Measurements from ENCODE around the gene ALK. TPM values are rescaled to one million over a fixed set of nuclear protein-coding genes. Genes with fewer than 3 reads are reported as not detected.

Gene ALK
- total RNA-seq, 4 donors from 2014 or later, result 0.66 TPM; not detected in 3

- DNase-seq (ENCODE audit: low spot score in 2 of 2), result no peak
- no peak overlapping the region for H3K4me3 ChIP-seq (ENCODE audit: low read depth, poor library complexity, severe bottlenecking)
- WGBS, 2 donors, result 92 to 93% methylated on average over 2 of the region's 2 CpGs
- intact Hi-C loops (cut with DNase I; ENCODE audit: low total_unique reads), result no loop called here
- TF ChIP-seq POLR2A (IDR thresholded peaks at IDR 0.05), result no peak
- no peak for TF ChIP-seq CTCF (IDR thresholded peaks at IDR 0.05)
Observed at GRCh38 chr2:29397039-29397438, 524.3 kb downstream of the ALK start.

GRCh38 chr2:29394981-29395350 lies 526.4 kb downstream of the ALK start:
- WGBS, 2 donors, result 64 to 69% methylated on average over 2 of the region's 2 CpGs
- no peak overlapping the region for H3K4me3 ChIP-seq (ENCODE audit: low read depth, poor library complexity, severe bottlenecking)
- intact Hi-C loops (cut with DNase I; ENCODE audit: low total_unique reads), result no loop called here
- TF ChIP-seq POLR2A (IDR thresholded peaks at IDR 0.05) (no peak), CTCF (IDR thresholded peaks at IDR 0.05) (no peak)
- no peak for DNase-seq (ENCODE audit: low spot score in 2 of 2)

GRCh38 chr2:29394311-29394980 lies 526.9 kb downstream of the ALK start:
- TF ChIP-seq CTCF (IDR thresholded peaks at IDR 0.05) (no peak), POLR2A (IDR thresholded peaks at IDR 0.05) (no peak)

GRCh38 chr2:29393676-29394075 lies 527.7 kb downstream of the ALK start:
- intact Hi-C loops (cut with DNase I; ENCODE audit: low total_unique reads), result no loop called here
- WGBS, 2 donors, result 40 to 66% methylated on average over 1 of the region's 1 CpG
- H3K4me3 ChIP-seq (ENCODE audit: low read depth, poor library complexity, severe bottlenecking), result no peak overlapping the region
- DNase-seq (ENCODE audit: low spot score in 2 of 2), result no peak
- TF ChIP-seq POLR2A (IDR thresholded peaks at IDR 0.05), result no peak
- no peak for TF ChIP-seq CTCF (IDR thresholded peaks at IDR 0.05)

More at GRCh38 chr2:29394311-29394980, 526.9 kb downstream of the ALK start:
- H3K4me3 ChIP-seq (ENCODE audit: low read depth, poor library complexity, severe bottlenecking), result no peak overlapping the region
- no peak for DNase-seq (ENCODE audit: low spot score in 2 of 2)
- intact Hi-C loops (cut with DNase I; ENCODE audit: low total_unique reads), result no loop called here
- WGBS, 2 donors, result 35 to 38% methylated on average over 1 of the region's 1 CpG

GRCh38 chr2:29392774-29393173 lies 528.6 kb downstream of the ALK start:
- no peak for TF ChIP-seq POLR2A (IDR thresholded peaks at IDR 0.05)
- no peak for TF ChIP-seq CTCF (IDR thresholded peaks at IDR 0.05)
- no peak for DNase-seq (ENCODE audit: low spot score in 2 of 2)
- WGBS, 2 donors, result 87 to 93% methylated on average over 2 of the region's 2 CpGs
- intact Hi-C loops (cut with DNase I; ENCODE audit: low total_unique reads), result no loop called here
- no peak overlapping the region for H3K4me3 ChIP-seq (ENCODE audit: low read depth, poor library complexity, severe bottlenecking)

- TF ChIP-seq POLR2A (IDR thresholded peaks at IDR 0.05) (no peak), CTCF (IDR thresholded peaks at IDR 0.05) (no peak)
- DNase-seq (ENCODE audit: low spot score in 2 of 2), result no peak
- no peak overlapping the region for H3K4me3 ChIP-seq (ENCODE audit: low read depth, poor library complexity, severe bottlenecking)
- WGBS, 2 donors, result 52 to 56% methylated on average over 7 of the region's 7 CpGs
- intact Hi-C loops (cut with DNase I; ENCODE audit: low total_unique reads), result no loop called here
Observed at GRCh38 chr2:29390136-29390535, 531.2 kb downstream of the ALK start.
